ENCODE data around the gene SRRT.
"Not testable (repeated sequence)": the region's sequence is repeated elsewhere in the genome, so short reads cannot be mapped to it uniquely, and the experiment has no call there.

Gene SRRT

GRCh38 chr7:100914208-100914878 lies 39.4 kb downstream of the SRRT start:
- no peak for DNase-seq (ENCODE audit: low read depth, low spot score)
- H3K4me3 ChIP-seq (ENCODE audit: low read length): no peak overlapping the region

- no peak for DNase-seq (ENCODE audit: low read depth, low spot score)
- no peak overlapping the region for H3K4me3 ChIP-seq (ENCODE audit: low read length)
Measured at GRCh38 chr7:100914879-100915447, 40.1 kb downstream of the SRRT start.

DNA sequence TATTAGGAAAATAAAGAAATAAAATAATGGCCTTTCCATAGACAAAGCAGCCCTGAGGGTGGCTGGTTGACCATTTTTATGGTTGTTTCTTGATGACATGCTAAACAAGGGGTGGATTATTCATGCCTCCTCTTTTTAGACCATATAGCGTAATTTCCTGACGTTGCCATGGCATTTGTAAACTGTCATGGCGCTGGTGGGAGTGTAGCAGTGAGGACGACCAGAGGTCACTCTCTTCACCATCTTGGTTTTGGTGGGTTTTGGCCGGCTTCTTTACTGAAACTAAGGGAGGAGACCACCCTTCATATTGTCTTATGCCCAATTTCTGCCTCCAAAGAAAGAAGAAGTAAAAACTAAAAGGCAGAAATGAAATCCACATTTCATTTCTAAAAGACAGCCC lies 44.4 kb downstream of the SRRT start:
- DNase-seq (ENCODE audit: low read depth, low spot score); H3K4me3 ChIP-seq (ENCODE audit: low read length): not testable (repeated sequence)

DNA sequence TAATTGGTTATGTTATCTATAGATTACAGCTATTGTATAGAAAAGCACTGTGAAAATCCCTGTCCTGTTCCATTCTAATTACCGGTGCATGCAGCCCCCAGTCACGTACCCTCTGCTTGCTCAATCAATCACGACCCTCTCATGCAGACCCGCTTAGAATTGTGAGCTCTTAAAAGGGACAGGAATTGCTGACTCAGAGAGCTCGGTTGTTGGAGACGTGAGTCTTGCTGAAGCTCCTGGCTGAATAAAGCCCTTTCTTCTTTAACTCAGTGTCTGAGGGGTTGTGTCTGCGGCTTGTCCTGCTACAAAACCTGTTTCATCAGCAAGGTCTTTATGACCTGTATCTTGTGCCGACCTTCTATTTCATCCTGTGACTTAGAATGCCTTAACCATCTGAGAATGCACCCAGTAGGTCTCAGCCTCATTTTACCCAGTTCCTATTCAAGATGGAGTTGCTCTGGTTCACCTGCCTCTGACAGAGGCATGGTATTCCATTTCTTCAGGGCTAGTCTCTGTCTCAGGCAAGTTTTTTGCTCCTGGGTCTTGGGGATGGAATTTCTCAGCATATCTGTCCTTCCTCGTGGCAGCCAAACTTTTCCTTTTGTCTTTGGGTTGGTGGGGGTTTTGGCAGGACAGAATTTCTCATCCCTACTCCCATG lies 45.0 kb downstream of the SRRT start:
- not testable (repeated sequence) for H3K4me3 ChIP-seq (ENCODE audit: low read length); DNase-seq (ENCODE audit: low read depth, low spot score)

DNA sequence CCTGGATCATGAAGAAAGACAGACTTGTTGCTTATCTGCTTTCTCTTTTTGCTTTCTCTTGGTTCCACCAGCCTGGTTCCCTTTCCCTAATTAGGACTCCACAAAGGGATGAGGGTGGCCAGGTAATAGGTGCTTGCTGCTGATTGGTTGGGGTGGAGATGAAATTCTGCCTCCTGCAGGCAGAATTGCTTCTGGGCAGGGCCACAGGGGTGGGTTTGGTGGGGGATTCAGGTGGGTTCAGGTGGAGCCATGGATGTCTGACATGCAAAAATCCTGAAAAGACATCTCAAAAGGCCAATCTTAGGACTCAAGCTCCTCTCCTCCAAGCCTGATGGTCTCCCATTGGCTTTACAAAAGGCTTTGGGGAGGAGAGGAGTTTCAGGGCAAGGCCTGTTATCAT lies 46.1 kb downstream of the SRRT start:
- no peak for DNase-seq (ENCODE audit: low read depth, low spot score)
- no peak overlapping the region for H3K4me3 ChIP-seq (ENCODE audit: low read length)

DNA sequence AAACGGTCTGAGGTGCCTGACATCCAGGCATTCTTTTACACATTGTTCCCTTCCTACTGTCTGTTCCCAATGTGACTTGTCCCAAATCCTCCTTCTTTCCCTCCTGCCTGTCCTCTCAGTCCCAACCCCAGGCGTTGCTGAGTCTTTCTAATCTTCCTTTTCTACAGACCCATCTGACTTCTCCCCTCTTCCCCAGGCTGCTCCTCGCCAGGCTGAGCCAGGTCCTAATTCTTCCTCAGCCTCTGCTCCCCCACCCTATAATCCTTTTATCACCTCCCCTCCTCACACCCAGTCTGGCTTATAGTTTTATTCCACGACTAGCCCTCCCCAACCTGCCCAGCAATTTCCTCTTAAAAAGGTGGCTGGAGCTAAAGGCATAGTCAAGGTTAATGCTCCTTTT lies 48.7 kb downstream of the SRRT start:
- not testable (repeated sequence) for DNase-seq (ENCODE audit: low read depth, low spot score); H3K4me3 ChIP-seq (ENCODE audit: low read length)

- DNase-seq (ENCODE audit: low read depth, low spot score): no peak
- H3K4me3 ChIP-seq (ENCODE audit: low read length): no peak overlapping the region
Measured at GRCh38 chr7:100929808-100930174, 54.9 kb downstream of the SRRT start.

- no peak for DNase-seq (ENCODE audit: low read depth, low spot score)
- H3K4me3 ChIP-seq (ENCODE audit: low read length): no peak overlapping the region
Measured at GRCh38 chr7:100933734-100934133, 58.8 kb downstream of the SRRT start.

- not testable (repeated sequence) for H3K4me3 ChIP-seq (ENCODE audit: low read length); DNase-seq (ENCODE audit: low read depth, low spot score)
Measured at GRCh38 chr7:100935381-100935780, 60.5 kb downstream of the SRRT start.

DNA sequence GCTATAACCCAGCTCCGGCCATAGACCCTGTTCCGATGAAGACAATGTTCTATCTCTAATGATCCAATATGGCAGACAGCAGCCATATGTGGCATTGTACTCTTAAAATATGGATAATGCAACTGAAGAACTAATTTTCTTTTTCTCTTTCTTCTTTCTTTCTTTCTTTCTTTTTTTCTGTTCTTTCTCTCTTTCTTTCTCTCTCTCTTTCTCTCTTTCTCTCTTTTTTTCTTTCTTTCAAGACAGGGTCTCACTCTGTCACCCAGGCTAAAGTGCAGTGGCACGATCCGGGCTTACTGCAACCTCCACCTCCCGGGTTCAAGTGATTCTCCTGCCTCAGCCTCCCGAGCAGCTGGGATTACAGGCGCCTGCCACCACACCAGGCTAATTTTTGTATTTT lies 61.3 kb downstream of the SRRT start:
- H3K4me3 ChIP-seq (ENCODE audit: low read length): not testable (repeated sequence)

More for the DNA sequence above, 61.3 kb downstream of the SRRT start:
- not testable (repeated sequence) for DNase-seq (ENCODE audit: low read depth, low spot score)
